GM12865 (cell line): ENCODE data around the gene SLC39A11.

ENCODE experiments used
- DNase-seq: peaks from one replicate; pipeline ENCODE4 v3.0.0; 2010; ENCODE audit warnings: low read depth
- H3K4me3 ChIP-seq: 2 replicates; pipeline ENCODE4 v1.5.1; 2011; ENCODE audit warnings: mild to moderate bottlenecking, low read depth, low read length, control low read depth
- TF ChIP-seq, protein P1 (sequence below): IDR thresholded peaks from 2 replicates; pipeline ENCODE4 v1.5.1; 2011; ENCODE audit warnings: low read length, control low read depth, low read depth, inconsistent platforms; ENCODE audit not compliant: insufficient read depth; ENCODE audit errors: missing control alignments

The SLC39A11 gene

DNA sequence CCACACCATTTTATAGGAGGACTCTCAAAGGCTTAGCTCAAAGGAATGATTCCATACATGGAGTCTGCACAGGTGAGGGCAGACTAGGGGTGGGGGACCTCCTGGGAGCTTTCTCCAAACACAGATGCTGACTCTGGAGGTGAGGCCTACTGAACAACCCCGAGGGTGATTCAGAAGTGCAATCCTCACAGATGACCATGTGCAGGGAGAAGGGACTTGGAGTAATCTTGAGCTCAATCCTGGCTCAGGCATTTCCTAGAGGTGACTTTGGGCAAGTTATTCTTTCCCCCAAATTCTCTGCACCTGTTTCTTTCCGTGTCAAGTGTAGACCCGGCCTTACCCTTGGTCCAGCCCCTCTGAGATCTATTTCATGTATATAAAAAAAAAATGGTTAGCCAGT lies 401.5 kb downstream of the SLC39A11 start:
- TF ChIP-seq, protein P1, sequence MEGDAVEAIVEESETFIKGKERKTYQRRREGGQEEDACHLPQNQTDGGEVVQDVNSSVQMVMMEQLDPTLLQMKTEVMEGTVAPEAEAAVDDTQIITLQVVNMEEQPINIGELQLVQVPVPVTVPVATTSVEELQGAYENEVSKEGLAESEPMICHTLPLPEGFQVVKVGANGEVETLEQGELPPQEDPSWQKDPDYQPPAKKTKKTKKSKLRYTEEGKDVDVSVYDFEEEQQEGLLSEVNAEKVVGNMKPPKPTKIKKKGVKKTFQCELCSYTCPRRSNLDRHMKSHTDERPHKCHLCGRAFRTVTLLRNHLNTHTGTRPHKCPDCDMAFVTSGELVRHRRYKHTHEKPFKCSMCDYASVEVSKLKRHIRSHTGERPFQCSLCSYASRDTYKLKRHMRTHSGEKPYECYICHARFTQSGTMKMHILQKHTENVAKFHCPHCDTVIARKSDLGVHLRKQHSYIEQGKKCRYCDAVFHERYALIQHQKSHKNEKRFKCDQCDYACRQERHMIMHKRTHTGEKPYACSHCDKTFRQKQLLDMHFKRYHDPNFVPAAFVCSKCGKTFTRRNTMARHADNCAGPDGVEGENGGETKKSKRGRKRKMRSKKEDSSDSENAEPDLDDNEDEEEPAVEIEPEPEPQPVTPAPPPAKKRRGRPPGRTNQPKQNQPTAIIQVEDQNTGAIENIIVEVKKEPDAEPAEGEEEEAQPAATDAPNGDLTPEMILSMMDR: no peak
- DNase-seq: no peak
- no peak overlapping the region for H3K4me3 ChIP-seq

- H3K4me3 ChIP-seq: no peak overlapping the region
- TF ChIP-seq, protein P1: no peak
- DNase-seq: no peak
Measured at GRCh38 chr17:72687886-72688285, 404.6 kb downstream of the SLC39A11 start.

GRCh38 chr17:72684405-72685020 lies 408.0 kb downstream of the SLC39A11 start:
- TF ChIP-seq, protein P1: no peak
- no peak overlapping the region for H3K4me3 ChIP-seq
- DNase-seq: no peak

GRCh38 chr17:72683506-72684404 lies 408.7 kb downstream of the SLC39A11 start:
- DNase-seq: peak; percentile 18
- TF ChIP-seq, protein P1: no peak
- H3K4me3 ChIP-seq: no peak overlapping the region

GRCh38 chr17:72682605-72683004 lies 409.9 kb downstream of the SLC39A11 start:
- TF ChIP-seq, protein P1: no peak
- no peak overlapping the region for H3K4me3 ChIP-seq
- no peak for DNase-seq

- DNase-seq: no peak
- TF ChIP-seq, protein P1: no peak
Measured at GRCh38 chr17:72681844-72682243, 410.6 kb downstream of the SLC39A11 start.

More at GRCh38 chr17:72681844-72682243, 410.6 kb downstream of the SLC39A11 start:
- H3K4me3 ChIP-seq: no peak overlapping the region
